Right ventricle myocardium superior (tissue), 1 donor: ENCODE results near the gene STARD8. TPM values are rescaled to one million over a fixed set of nuclear protein-coding genes. Genes with fewer than 3 reads are reported as not detected.
"Not testable (repeated sequence)": the region's sequence is repeated elsewhere in the genome, so short reads cannot be mapped to it uniquely, and the experiment has no call there.

Source experiments
- ATAC-seq: fragments of 200-7000 bp; cut with Tn5 transposase; one replicate; pipeline ENCODE4 v1.9.1; 2020; ENCODE audit warnings: mild to moderate bottlenecking; ENCODE audit not compliant: poor library complexity
- DNase-seq: peaks from one replicate; pipeline ENCODE4 v3.0.0-alpha.2; 2020
- intact Hi-C: fragments of 100-400 bp; cut with DNase I; formaldehyde crosslinking; loops from one replicate; pipeline ENCODE4 v1.11.2; 2022
- long read RNA-seq: library from polyadenylated mRNA; unstranded; transcript quantifications from one replicate; pipeline ENCODE4 v2.0.0, GENCODE V29; 2021
- total RNA-seq: library from RNA; stranded (reverse); fragmentation: NEBNext Ultra II Directional; extraction: Animal tissue kit (Norgen Biotek cat#: 25700); gene quantifications from one replicate; pipeline ENCODE4 v1.2.1, GENCODE V29; 2021
- donor health status: DM: no; HTN: yes; CAD: no; lungs with severe emphysema.

Gene STARD8, protein sequence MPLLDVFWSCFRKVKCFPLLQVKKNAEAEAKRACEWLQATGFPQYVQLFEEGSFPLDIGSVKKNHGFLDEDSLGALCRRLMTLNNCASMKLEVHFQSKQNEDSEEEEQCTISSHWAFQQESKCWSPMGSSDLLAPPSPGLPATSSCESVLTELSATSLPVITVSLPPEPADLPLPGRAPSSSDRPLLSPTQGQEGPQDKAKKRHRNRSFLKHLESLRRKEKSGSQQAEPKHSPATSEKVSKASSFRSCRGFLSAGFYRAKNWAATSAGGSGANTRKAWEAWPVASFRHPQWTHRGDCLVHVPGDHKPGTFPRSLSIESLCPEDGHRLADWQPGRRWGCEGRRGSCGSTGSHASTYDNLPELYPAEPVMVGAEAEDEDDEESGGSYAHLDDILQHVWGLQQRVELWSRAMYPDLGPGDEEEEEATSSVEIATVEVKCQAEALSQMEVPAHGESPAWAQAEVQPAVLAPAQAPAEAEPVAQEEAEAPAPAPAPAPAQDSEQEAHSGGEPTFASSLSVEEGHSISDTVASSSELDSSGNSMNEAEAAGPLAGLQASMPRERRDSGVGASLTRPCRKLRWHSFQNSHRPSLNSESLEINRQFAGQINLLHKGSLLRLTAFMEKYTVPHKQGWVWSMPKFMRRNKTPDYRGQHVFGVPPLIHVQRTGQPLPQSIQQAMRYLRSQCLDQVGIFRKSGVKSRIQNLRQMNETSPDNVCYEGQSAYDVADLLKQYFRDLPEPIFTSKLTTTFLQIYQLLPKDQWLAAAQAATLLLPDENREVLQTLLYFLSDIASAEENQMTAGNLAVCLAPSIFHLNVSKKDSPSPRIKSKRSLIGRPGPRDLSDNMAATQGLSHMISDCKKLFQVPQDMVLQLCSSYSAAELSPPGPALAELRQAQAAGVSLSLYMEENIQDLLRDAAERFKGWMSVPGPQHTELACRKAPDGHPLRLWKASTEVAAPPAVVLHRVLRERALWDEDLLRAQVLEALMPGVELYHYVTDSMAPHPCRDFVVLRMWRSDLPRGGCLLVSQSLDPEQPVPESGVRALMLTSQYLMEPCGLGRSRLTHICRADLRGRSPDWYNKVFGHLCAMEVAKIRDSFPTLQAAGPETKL
- 10.5 TPM for total RNA-seq
- long read RNA-seq, full-length matches to known transcripts, result 5 of 17 reads
- long read RNA-seq, partial matches to known transcripts, result 7 of 17 reads
- long read RNA-seq, other reads (novel, unspliced or antisense), result 5 of 17 reads

DNA sequence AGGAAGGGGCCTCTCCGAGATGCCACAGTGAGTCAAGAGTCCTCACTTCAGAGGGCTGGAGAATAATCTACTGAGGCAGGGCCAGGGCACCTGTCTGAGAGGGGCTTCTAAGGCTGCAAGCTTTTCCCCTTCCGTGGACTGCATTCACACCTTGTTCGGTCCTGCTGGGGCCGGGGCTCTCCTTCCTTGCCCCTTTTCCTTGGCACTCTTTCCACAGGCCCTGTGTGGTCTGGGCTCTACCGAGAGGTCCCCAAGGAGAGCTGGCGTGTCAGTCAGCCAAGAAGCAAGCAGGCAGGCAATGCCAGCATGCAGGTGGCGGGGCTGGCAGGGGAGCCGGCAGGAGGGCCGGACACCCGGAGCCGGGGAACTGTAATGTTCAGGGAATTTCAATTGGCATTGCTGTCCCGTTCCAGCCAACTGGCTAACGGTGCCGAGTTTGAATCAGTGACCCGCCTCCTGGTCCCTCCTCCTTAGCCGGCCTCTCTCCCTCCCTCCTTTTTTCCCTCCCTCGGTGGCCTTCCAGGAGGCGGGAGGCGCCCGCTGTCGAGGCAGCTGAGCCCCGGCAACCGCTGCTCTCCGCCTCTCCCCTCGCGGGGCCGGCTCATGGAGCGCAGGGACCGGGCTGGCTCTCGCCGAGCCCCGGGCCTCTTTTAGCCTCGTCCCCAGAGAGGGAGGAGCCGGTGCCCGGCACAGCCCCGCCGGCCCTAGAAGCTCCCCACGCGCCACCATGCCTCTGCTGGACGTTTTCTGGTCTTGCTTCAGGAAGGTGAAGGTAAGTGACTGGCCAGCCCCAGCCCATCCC, at the start of gene STARD8:
Gene STARD8 (plus strand): TSS at position 511 of the 802 bp plus-strand sequence. CDS start 217 bp downstream, at position 728.
- intact Hi-C loops, result loop anchor here (10.0 kb wide), 1 partner anchor 57 kb away; no protein-coding TSS in a partner anchor
- ATAC-seq (peak; percentile 88), DNase-seq (peak; percentile 51)

DNA sequence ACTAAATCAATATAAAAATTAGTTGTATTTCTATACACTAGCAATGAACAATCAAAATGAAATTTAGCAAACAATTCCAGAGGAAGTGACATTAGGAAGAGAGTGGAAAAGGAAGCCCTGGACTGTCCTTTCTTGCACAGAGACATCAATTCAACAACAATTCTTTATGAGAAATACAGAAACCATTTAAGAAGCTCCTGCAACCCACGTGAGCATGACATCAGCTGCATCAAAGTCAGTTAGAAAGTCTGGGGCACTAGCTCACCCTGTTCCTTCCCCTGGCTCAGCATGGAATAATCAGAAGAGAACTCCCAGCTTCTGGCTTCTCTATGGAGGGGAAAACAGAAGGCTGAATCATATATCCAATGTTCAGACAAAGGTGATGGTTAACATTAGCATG, 48.6 kb upstream of the STARD8 start:
- intact Hi-C loops, result no loop called here
- DNase-seq (no peak), ATAC-seq (no peak)

GRCh38 chrX:68599256-68600152, 48.0 kb upstream of the STARD8 start:
- intact Hi-C loops, result no loop called here
- no peak for DNase-seq
- ATAC-seq, result no peak

- intact Hi-C loops, DNase-seq, ATAC-seq: not testable (repeated sequence)
Observed at GRCh38 chrX:68604216-68604615, 43.2 kb upstream of the STARD8 start.

- ATAC-seq, DNase-seq, intact Hi-C loops: not testable (repeated sequence)
Observed at GRCh38 chrX:68614733-68615132, 32.7 kb upstream of the STARD8 start.

GRCh38 chrX:68627986-68628385, 19.5 kb upstream of the STARD8 start:
- no peak for ATAC-seq
- intact Hi-C loops, result no loop called here
- DNase-seq, result no peak

DNA sequence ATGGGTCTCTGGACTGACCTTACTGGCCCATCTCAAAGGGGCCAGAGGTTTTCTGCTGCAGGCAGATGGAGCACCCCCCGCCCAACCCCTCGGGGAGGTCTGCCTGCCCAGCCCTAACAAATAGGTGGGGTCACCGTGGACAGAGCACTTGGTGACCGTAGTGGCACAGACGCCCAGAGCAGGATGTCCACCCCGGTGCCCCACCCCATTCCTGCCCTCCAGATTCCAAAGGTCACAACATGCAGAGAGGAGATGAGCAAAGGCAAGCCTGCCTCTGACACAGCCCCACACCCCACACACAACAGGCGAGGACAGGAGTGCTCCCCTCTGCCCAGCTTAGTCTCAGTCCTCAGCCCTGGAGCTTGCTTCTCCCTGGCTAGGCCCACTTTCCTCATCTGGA, 17.5 kb upstream of the STARD8 start:
- intact Hi-C loops, DNase-seq, ATAC-seq: not testable (repeated sequence)

- DNase-seq (no peak), ATAC-seq (no peak)
- intact Hi-C loops, result no loop called here
Observed at GRCh38 chrX:68631336-68631735, 16.1 kb upstream of the STARD8 start.

- no peak for ATAC-seq
- no peak for DNase-seq
- intact Hi-C loops, result no loop called here
Observed at GRCh38 chrX:68632491-68632890, 15.0 kb upstream of the STARD8 start.

GRCh38 chrX:68633981-68634380, 13.5 kb upstream of the STARD8 start:
- DNase-seq, result no peak
- no peak for ATAC-seq
- intact Hi-C loops, result no loop called here

GRCh38 chrX:68634649-68635227, 12.7 kb upstream of the STARD8 start:
- DNase-seq (no peak), ATAC-seq (no peak)
- intact Hi-C loops, result no loop called here

DNA sequence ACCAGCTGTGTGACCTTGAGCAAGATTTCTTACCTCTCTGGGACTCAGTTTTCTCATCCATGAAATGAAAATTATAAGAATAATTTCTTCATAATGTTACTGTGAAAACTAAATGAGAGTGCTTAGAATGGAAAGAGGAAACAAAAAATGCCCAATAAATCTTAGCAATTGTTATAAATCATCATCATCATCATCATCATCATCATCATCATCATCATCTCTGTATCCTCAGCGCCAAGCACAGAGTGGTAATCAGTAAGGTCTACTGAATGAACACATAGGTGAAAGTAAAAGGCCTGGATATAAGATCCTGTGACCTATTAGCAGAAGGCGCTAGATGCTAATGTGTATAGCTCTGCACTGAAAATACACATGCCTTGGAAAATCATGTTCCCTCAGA, 6.8 kb upstream of the STARD8 start:
- no peak for ATAC-seq
- DNase-seq, result no peak
- intact Hi-C loops, result loop anchor here (10.0 kb wide), 1 partner anchor 64 kb away; no protein-coding TSS in a partner anchor

DNA sequence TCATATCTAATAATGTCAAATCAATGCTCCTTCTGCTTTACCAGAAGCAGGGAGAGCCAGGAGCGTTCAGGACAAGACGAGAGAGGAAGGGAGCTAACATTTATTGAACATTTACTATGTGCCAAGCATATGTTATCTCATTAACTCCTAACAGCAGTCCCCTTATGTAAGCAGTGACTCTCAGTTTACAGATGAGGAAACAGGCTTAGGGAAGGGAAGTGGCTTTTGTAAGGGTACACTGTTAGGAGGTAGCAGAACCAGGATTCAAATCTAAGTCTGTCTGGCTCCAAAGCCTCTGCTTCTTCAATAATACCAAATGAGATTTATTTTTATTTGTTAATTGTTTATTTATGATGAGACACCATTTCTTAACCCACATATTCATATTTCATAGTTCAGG, 2.6 kb upstream of the STARD8 start:
- no peak for DNase-seq
- intact Hi-C loops, result loop anchor here (10.0 kb wide), 1 partner anchor 60 kb away; no protein-coding TSS in a partner anchor
- no peak for ATAC-seq

DNA sequence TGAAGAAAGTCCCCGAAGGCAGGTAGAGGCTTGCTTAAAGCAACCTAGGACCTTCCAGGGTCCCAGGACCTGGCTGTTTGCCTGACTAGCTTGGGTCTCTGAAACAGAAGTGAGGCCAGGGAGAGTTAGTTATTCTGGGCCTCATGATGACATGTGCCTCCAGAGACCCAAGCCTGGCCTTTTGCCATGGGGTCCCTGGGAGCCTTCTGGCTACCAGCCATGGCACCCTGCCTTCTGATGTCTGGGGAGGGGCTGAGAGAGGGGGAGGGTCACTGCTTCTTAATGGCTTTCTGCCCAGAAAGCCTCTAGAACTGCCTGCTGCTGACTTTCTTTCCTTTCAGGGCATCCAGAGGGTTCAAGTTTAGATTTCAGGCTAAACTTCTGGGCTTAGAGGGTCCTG, 1.0 kb upstream of the STARD8 start:
- intact Hi-C loops, result loop anchor here (10.0 kb wide), 1 partner anchor 58 kb away; no protein-coding TSS in a partner anchor
- peak; percentile 44 for DNase-seq
- no peak for ATAC-seq

DNA sequence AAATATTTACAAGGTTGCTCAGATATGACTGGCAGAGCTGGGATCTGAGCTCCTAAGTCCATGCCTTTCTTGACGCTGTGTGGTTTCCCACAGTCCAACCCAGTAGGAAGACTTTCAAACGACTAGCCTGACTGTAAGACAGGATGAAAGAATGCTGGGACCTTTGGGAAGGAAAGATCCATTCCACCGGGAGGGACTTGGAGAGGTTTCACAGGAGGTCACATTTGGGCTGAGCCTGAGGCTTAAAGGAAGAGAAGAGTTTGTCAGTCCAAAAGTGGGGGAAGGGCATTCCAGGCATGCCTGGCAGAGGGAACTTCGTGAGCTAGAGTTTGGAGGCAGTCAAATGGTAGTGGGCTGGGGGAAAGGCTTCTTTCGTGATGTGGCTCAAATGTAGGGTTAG, 1.5 kb downstream of the STARD8 start:
- no peak for DNase-seq
- intact Hi-C loops, result loop anchor here (10.0 kb wide), 1 partner anchor 56 kb away; no protein-coding TSS in a partner anchor
- ATAC-seq, result no peak

- intact Hi-C loops, result no loop called here
- DNase-seq (no peak), ATAC-seq (no peak)
Observed at GRCh38 chrX:68650491-68650890, 3.0 kb downstream of the STARD8 start.

GRCh38 chrX:68651110-68651509, 3.6 kb downstream of the STARD8 start:
- intact Hi-C loops, result no loop called here
- ATAC-seq, result no peak
- DNase-seq, result no peak
